Liver (tissue), 3 donors: Measurements from ENCODE around the gene CD101.

Experiments used
- NR2F2 ChIP-seq: IDR thresholded peaks from 2 replicates; pipeline ENCODE4 v1.6.1; 2016; ENCODE audit warnings: antibody characterized with exemption
- TAF1 ChIP-seq: conservative IDR thresholded peaks from 2 replicates; pipeline ENCODE4 v1.6.1; 2016; ENCODE audit warnings: antibody characterized with exemption, mild to moderate bottlenecking
- ZBTB33 ChIP-seq: IDR thresholded peaks from 2 replicates; pipeline ENCODE4 v1.6.1; 2016; ENCODE audit warnings: antibody characterized with exemption
- TF ChIP-seq, protein P1 (sequence below): fragments of 150-350 bp; IDR thresholded peaks from 2 replicates; pipeline ENCODE4 v1.5.1; 2017; ENCODE audit warnings: improper control_type of control experiment, low read depth, low read length; ENCODE audit not compliant: missing input control
- donor health status: healthy.
- donor health status: healthy.

DNA sequence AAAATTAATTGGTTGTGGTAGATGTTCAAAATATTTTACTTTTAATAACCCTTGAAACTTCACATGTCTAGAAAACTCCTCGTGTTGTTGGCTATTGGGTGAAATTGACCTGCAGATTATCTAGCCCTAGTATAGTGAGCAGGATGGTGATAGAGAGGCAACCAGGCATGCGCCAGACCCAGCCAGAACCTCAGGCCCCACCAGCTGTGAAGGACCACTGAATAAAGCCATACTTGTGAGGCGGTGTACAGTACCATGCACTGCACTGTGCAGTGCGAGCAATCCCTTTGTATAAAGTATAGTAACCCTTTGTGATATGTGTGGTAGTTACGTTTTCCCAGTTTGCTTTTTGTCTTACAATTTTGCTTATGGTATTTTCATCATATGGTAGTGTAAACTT, 67.0 kb downstream of the CD101 start:
- TF ChIP-seq, protein P1, sequence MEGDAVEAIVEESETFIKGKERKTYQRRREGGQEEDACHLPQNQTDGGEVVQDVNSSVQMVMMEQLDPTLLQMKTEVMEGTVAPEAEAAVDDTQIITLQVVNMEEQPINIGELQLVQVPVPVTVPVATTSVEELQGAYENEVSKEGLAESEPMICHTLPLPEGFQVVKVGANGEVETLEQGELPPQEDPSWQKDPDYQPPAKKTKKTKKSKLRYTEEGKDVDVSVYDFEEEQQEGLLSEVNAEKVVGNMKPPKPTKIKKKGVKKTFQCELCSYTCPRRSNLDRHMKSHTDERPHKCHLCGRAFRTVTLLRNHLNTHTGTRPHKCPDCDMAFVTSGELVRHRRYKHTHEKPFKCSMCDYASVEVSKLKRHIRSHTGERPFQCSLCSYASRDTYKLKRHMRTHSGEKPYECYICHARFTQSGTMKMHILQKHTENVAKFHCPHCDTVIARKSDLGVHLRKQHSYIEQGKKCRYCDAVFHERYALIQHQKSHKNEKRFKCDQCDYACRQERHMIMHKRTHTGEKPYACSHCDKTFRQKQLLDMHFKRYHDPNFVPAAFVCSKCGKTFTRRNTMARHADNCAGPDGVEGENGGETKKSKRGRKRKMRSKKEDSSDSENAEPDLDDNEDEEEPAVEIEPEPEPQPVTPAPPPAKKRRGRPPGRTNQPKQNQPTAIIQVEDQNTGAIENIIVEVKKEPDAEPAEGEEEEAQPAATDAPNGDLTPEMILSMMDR: no peak
- TF ChIP-seq ZBTB33 (no peak), TAF1 (no peak), NR2F2 (no peak)
